ENCODE measurements around the gene TMEM272. TPM values are rescaled to one million over a fixed set of nuclear protein-coding genes. Genes with fewer than 3 reads are reported as not detected.

Gene TMEM272
- total and polyA plus RNA-seq, 8 donors = 0.13 to 0.42 (median 0.25) TPM; not detected in 1

DNA sequence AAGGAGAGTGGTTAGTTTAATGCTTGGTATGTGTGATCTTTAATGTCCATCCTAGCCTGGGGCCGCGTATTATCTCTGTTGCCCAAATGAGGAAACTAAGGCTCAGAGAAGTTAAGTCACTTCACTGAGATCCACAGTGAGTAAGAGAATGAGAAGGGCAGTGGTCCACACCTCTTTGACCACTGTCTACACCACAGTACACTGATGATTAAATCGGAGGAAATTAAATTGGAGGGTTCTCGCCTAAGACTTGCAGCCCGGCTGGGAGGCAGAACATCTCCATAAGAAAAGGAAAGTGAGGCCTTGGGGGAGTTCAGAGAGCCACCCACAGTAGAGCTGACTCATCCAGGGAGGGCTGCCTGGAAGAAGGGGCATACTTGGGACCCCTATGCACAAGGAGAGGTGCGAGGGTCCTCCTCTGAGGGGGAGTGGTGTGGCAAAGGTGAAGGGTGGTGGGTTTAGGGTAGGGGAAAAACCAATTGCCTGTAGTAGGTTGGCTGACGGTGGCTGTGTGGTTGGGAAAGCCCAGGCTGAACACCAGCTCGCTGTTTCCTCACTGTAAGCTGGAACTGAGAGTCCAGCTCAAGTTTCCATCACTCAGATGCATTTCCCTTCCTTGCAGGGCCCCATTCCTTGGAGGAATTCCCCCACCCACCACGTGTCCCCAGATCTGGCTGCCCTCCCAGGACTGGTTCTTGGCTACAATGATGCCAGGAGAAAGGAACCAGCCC, 26.0 kb downstream of the TMEM272 start:
- peak overlapping the region in 1 of 2 donors; percentile 4 for H3K27ac ChIP-seq
- TF ChIP-seq, protein P1, sequence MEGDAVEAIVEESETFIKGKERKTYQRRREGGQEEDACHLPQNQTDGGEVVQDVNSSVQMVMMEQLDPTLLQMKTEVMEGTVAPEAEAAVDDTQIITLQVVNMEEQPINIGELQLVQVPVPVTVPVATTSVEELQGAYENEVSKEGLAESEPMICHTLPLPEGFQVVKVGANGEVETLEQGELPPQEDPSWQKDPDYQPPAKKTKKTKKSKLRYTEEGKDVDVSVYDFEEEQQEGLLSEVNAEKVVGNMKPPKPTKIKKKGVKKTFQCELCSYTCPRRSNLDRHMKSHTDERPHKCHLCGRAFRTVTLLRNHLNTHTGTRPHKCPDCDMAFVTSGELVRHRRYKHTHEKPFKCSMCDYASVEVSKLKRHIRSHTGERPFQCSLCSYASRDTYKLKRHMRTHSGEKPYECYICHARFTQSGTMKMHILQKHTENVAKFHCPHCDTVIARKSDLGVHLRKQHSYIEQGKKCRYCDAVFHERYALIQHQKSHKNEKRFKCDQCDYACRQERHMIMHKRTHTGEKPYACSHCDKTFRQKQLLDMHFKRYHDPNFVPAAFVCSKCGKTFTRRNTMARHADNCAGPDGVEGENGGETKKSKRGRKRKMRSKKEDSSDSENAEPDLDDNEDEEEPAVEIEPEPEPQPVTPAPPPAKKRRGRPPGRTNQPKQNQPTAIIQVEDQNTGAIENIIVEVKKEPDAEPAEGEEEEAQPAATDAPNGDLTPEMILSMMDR (IDR thresholded peaks at IDR 0.05) = no peak
- H3K4me3 ChIP-seq = no peak overlapping the region
- H3K36me3 ChIP-seq = no peaks in the 10 kb centered on the region
- DNase-seq (no peak), ATAC-seq (no peak)
- no peaks in the 10 kb centered on the region for H3K9me3 ChIP-seq
- peaks cover 5 to 52% of the 10 kb centered on the region in 2 donors for H3K4me1 ChIP-seq
- no peaks in the 10 kb centered on the region for H3K27me3 ChIP-seq
- intact Hi-C loops (cut with DNase I) = loop anchor here in 1 of 2 donors (10.0 kb wide), 1 partner anchor 306 kb away; the partner anchor contains the start of gene NEK5

DNA sequence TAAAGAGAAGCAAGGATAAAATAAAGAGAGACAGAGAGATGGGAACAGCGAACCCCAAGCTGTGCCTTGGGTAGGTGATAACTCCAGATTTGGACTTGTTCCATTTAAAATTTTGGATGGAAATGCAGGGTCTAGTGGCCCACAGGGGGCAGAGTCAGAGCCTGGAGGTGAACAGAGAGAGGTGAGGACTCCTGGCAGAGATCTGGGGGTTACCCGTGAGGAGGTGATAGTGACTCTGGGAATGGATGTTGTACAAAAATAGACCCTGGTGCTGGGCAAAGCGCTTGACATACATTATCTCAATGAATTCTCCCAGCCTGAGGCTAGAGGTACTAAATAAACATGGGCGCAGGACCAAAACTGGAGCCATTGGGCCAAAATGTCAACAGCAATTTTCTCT, 26.7 kb downstream of the TMEM272 start:
- Histone ChIP-seq H3K4me3 (no peak overlapping the region), H3K27me3 (no peaks in the 10 kb centered on the region), H3K27ac (no peak overlapping the region), H3K36me3 (no peaks in the 10 kb centered on the region), H3K4me1 (peaks cover 5 to 51% of the 10 kb centered on the region in 2 donors), H3K9me3 (no peaks in the 10 kb centered on the region)
- DNase-seq (no peak), ATAC-seq (no peak)
- intact Hi-C loops (cut with DNase I) = loop anchor here in 1 of 2 donors (10.0 kb wide), 1 partner anchor 307 kb away; the partner anchor contains the start of gene NEK5
- TF ChIP-seq, protein P1 (IDR thresholded peaks at IDR 0.05) = no peak

DNA sequence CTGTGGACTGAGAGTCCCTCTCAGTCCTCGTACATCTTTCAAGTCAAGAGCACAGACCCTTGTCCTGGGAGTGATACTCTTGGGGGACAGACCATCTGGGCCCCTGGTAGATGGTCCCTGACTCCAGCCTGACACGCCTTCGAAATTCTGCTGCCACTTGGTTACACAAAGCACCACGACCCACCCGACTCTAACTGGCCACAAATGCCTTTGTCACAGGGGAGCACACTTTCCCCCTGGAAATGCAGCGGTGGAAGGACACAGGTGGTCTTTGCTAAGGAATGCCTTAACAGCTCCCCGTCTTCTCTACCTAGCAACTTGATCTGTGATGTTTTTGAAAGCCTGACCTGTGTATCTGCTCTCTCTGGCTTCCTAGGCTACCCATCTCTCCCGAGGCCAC, 27.3 kb downstream of the TMEM272 start:
- DNase-seq (no peak), ATAC-seq (no peak)
- Histone ChIP-seq H3K4me3 (no peak overlapping the region), H3K27ac (no peak overlapping the region), H3K36me3 (no peaks in the 10 kb centered on the region), H3K4me1 (peaks cover 5 to 45% of the 10 kb centered on the region in 2 donors), H3K9me3 (no peaks in the 10 kb centered on the region), H3K27me3 (no peaks in the 10 kb centered on the region)
- TF ChIP-seq, protein P1 (IDR thresholded peaks at IDR 0.05) = no peak
- intact Hi-C loops (cut with DNase I) = loop anchor here in 1 of 2 donors (10.0 kb wide), 1 partner anchor 307 kb away; the partner anchor contains the start of gene NEK5

DNA sequence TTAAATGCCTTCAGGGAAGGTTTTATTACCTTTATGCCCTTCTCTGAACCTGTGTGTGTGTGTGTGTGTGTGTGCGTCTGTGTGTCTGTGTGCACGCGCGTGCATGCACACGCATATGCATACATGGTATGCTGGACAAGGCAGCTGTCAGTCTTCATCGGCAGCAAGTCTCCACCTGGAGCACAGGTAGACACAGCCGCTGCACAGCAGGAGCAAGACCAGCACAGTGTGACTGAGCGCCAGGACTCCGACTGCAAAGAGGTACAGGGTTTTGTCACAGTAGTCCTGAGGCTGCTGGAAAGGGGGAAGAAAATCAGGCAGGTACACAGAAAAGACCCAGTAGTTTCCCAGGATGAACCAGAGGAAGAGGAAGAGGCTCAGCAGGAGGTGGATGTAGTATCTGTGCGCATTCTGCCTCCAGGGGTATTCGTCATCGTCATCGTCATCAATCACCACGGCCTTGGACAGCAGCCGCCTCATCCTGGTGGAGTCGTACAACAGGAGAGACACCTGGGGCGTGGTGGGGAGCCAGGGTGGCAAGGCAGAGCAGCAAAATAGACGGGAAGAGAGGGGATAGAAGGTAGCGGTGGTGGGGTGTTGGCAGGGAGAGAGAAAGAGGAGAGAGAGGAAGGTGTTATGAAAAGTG, 28.2 kb downstream of the TMEM272 start:
- Histone ChIP-seq H3K4me3 (no peak overlapping the region), H3K4me1 (peaks cover 5 to 40% of the 10 kb centered on the region in 2 donors), H3K9me3 (no peaks in the 10 kb centered on the region), H3K36me3 (no peaks in the 10 kb centered on the region), H3K27me3 (no peaks in the 10 kb centered on the region), H3K27ac (no peak overlapping the region)
- intact Hi-C loops (cut with DNase I) = loop anchor here in 1 of 2 donors (10.0 kb wide), 1 partner anchor 308 kb away; the partner anchor contains the start of gene NEK5
- DNase-seq = no peak
- TF ChIP-seq, protein P1 (IDR thresholded peaks at IDR 0.05) = no peak
- no peak for ATAC-seq

DNA sequence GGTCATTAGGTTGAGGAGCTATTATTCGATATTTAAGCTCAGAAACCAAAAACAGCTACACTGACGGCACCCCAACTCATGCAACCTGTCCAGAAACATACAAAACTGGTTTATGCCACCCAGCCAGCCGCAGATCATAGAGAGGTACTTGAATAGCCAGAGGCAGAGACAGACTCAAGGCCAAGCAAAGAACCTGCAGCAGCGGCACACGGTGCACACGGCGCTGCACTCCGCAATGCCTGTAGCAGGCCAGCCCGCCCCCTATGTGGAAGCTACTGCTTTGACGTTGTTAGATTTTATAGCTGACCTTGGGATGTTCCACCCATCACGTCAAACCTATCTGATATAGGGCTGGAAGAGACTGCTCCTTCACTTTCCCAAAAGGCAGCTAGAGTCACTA, 29.1 kb downstream of the TMEM272 start:
- Histone ChIP-seq H3K4me3 (peak overlapping the region in 1 of 2 donors; percentile 2), H3K4me1 (peaks cover 5 to 34% of the 10 kb centered on the region in 2 donors), H3K9me3 (no peaks in the 10 kb centered on the region), H3K27ac (no peak overlapping the region), H3K36me3 (no peaks in the 10 kb centered on the region), H3K27me3 (no peaks in the 10 kb centered on the region)
- TF ChIP-seq, protein P1 (IDR thresholded peaks at IDR 0.05) = no peak
- ATAC-seq = peak; percentile 76
- intact Hi-C loops (cut with DNase I) = loop anchor here in 1 of 2 donors (10.0 kb wide), 1 partner anchor 309 kb away; the partner anchor contains the start of gene NEK5
- DNase-seq = peak in 1 of 4 donors; percentile 40

Measured in left lung (tissue), 10 donors.